CD4-positive, alpha-beta T cell treated with Interleukin-4 for 4 hours (primary cell): ENCODE data around the gene PCNT.
A peak's percentile ranks its signal among the peaks of the same experiment; 100 is the strongest.

Source experiments
- DNase-seq: peaks from one replicate; pipeline ENCODE4 v3.0.0-alpha.2; 2020

Gene PCNT, protein sequence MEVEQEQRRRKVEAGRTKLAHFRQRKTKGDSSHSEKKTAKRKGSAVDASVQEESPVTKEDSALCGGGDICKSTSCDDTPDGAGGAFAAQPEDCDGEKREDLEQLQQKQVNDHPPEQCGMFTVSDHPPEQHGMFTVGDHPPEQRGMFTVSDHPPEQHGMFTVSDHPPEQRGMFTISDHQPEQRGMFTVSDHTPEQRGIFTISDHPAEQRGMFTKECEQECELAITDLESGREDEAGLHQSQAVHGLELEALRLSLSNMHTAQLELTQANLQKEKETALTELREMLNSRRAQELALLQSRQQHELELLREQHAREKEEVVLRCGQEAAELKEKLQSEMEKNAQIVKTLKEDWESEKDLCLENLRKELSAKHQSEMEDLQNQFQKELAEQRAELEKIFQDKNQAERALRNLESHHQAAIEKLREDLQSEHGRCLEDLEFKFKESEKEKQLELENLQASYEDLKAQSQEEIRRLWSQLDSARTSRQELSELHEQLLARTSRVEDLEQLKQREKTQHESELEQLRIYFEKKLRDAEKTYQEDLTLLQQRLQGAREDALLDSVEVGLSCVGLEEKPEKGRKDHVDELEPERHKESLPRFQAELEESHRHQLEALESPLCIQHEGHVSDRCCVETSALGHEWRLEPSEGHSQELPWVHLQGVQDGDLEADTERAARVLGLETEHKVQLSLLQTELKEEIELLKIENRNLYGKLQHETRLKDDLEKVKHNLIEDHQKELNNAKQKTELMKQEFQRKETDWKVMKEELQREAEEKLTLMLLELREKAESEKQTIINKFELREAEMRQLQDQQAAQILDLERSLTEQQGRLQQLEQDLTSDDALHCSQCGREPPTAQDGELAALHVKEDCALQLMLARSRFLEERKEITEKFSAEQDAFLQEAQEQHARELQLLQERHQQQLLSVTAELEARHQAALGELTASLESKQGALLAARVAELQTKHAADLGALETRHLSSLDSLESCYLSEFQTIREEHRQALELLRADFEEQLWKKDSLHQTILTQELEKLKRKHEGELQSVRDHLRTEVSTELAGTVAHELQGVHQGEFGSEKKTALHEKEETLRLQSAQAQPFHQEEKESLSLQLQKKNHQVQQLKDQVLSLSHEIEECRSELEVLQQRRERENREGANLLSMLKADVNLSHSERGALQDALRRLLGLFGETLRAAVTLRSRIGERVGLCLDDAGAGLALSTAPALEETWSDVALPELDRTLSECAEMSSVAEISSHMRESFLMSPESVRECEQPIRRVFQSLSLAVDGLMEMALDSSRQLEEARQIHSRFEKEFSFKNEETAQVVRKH (N-terminal part only)

DNA sequence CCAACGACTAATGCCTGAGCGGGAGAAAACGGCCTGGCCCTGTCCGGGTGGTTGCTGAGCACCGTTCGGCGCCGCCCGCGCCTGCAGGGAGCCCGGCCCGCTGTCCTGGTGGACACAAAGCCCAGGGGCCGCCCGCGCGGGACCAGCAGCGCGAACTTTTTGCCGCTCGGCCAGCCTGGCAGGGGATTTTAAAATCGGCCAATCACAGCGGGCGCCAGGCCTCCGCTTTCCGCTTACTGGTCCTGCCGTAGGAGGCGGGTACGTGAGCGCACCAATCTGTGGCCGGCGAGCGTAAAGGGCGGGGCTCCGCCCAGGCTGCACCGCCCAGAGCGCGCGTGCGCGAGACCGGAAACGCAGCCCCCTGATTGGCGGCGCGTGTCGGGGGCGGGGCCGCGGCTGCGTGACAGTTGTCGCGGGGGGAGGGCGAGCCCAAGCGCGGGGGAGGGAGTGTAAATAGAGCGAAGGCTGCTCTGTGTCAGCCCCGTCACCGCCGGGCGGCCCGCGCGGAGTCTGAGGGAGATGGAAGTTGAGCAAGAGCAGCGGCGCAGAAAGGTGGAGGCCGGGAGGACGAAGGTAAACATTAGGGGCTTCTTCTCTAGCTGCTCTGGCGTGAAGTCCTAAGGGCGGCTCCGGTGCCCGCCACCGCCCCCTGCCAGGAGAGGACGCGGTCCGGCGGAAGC lies at the start of gene PCNT, which contains the start of gene C21orf58:
Gene PCNT (plus strand): TSS at position 447 of the 680 bp plus-strand sequence. CDS start 73 bp downstream, at position 520.
Gene C21orf58 (minus strand): TSS at position 161 of the 680 bp plus-strand sequence. CDS start 1,132 bp downstream, outside the sequence.
- peak; percentile 98 for DNase-seq

- DNase-seq: no peak
These were observed 49.1 kb upstream of the PCNT start for GRCh38 chr21:46274797-46275390.

DNA sequence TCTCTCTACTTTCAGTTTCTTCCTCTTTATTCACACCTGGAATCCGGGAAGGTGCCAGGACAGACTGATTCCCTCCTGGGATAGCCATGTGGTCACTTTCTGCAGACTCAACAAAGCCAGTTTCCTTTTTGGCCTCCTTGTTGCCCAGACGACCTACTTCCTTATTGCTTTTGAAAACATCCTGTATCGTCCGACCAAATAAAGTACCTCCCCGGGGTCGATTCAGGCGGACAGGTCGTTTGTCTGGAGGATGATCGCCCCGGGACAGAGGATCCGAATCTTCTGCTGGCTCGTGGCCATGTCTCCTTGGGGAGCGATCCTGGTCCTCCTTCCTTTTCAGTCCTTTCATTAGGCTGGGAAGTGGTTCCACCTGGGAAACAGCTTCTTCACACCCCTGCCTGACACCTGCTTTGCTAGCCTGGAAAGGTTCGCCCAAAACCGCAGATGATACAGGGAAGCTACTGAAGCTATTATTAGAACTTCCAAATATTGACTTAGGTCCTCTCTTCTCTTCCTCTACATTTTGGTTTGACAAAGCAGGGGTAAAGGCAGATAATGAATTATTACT lies 39.8 kb upstream of the PCNT start:
- DNase-seq: no peak

DNA sequence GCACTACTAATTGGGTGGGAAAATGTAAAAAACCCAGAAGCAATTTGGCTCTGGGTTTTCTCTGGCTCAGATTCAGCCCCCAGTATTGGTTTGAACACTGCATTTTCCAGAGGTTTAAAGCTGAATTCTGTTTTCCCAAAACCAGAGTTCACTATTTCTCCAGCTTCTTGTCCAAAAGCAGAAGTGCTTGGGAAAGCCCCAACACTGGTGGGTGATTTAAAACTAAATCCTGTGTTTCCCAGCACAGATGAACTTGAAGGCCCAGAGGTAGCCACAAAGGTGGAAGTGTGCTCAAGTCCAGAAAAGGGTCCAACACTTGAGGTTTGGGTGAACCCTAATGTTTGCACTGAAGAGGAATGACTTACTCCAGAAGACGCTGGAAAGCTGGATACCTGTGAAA lies 39.2 kb upstream of the PCNT start:
- no peak for DNase-seq

GRCh38 chr21:46285206-46285661 lies 38.7 kb upstream of the PCNT start, which contains the start of gene MCM3AP:
MCM3AP (minus strand) TSS chr21:46285611; CDS start chr21:46285286, 325 bp downstream.
- DNase-seq: no peak

DNA sequence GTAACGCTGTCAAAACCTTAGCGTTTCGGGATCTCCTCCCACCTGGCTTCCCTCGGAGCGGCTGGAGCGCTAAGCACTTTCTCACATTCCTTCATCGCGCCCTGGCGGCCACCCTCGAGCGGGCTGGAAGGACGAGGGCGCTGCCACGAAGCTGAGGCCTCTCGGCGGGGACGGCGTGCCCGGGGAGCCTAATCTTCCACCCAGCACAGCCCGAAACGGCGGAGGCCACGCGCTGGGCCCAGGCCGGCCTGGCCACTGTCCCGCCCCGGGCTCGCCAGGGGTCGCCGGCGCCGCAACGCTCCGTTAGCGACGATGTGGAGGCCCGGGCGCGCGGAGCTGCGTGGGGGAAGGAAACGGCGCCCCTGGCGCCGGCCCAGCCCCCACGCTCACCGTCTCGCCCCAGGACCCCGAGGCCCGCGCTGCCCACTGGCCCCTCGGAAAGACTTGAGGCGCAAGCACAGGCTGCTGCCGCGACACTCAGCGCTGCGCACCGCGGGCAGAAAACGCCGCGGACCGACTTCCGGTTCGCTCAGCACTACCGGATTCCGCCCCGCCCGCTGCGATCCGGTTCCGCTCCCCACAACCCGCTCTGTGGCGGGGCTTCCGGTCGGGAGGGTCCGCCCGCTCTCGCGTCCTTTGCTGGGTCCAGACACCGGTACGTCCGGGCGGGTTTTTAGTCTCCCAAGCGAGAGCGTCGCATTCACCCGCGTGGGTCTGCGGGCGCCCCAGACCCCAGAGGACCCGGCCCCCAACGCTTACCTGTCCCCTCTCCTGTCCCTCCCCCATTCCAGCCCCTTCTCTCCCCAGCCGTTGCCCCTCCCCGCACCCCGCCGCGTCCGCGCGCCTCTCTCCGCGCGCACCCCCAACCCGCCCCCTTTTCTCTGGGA lies 38.0 kb upstream of the PCNT start, which contains the start of gene YBEY:
Gene YBEY (plus strand): TSS at position 582 of the 887 bp plus-strand sequence. CDS start 572 bp downstream, outside the sequence.
- peak; percentile 82 for DNase-seq

GRCh38 chr21:46286648-46287002 lies 37.3 kb upstream of the PCNT start:
- no peak for DNase-seq

DNA sequence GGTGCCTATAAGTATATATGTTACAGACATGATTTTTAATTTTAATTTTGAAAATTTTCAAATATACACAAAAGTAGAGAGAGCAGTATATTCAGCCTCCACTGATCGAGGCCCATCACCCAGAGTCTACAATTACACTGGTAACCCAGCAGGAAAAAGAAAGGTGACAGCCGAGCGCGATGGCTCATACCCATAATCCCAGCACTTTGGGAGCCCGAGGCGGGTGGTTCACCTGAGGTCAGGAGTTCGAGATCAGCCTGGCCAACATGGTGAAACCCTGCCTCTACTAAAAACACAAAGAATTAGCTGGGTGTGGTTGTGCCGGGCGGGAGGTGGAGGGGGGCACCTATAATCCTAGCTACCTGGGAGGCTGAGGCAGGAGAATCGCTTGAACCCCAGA lies 36.4 kb upstream of the PCNT start:
- no peak for DNase-seq

DNA sequence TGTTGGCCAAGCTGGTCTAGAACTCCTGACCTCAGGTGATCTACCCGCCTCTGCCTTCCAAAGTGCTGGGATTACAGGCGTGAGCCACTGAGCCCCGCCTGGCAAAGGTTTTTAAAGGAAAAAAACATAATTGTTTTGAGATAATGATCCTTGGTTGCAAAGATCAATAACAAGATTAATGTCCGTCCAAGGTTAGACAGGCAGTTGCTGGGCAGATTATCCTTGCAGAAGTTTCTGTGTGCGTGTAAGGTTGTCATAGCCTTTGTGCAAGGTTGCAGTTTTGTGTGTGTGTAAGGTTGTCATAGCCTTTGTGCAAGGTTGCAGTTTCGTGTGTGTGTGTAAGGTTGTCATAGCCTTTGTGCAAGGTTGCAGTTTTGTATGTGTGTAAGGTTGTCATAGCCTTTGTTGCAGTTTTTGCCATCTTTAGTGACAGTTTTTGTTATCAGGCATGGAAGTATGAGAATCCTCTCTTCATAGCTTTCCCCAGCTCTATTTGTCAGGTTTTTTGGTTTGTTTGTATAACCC lies 34.2 kb upstream of the PCNT start:
- DNase-seq: no peak

- DNase-seq: no peak
These were observed 32.4 kb upstream of the PCNT start for GRCh38 chr21:46291561-46291960.

DNA sequence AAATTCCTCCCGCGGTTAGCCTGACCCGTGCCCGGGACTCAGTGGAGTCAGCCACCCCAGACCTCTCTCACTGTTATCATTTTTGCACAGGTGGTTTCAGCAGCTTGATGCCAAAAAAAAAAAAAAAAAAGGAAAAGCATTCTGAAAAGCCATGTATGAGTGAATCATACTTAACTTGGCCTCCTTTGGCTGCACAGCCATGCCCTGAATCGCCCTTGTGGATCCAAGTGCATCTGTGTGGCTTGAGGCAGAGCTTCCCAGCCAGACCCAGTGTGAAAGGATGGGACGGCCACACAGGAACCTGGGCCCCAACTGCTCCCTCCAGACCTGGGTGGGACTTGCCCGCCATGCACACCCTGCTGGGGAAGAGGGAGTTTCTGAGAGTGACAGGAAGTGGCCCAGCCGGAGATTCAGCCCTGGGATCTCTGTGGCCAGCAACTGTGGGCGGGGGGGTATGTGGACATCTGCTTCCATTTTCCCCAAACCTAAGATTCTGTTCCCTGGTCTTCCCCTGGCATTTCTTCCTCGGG lies 29.2 kb upstream of the PCNT start:
- DNase-seq: no peak

DNA sequence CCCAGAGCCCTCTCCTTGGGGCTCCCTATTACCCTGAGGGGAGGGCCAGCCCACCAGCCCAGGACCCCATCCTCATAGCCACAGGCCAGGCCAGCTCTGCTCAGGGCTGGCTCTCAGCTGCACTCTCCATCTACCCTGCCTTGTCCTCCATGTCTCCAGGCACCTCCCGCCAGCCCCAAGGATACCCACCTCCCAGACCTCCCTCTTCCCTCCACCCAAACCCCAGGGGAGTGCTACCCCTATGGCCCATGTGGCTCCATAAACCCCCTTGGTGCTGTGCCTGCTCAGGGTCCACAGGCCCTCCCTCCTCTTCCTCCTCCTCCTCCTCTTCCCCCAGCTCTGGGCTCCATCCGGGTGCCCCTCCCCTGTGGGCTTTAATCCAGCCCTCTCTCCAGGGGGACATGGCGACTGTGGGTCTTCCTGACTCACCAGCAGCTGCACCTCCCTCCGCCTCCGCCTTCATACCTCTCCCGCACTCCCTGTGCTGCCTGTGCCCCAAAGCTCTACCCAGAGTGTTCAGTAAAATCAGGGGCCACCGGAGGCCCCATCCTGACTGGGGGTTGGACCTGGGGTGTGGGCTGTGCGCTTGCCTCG lies 28.7 kb upstream of the PCNT start:
- DNase-seq: no peak

DNA sequence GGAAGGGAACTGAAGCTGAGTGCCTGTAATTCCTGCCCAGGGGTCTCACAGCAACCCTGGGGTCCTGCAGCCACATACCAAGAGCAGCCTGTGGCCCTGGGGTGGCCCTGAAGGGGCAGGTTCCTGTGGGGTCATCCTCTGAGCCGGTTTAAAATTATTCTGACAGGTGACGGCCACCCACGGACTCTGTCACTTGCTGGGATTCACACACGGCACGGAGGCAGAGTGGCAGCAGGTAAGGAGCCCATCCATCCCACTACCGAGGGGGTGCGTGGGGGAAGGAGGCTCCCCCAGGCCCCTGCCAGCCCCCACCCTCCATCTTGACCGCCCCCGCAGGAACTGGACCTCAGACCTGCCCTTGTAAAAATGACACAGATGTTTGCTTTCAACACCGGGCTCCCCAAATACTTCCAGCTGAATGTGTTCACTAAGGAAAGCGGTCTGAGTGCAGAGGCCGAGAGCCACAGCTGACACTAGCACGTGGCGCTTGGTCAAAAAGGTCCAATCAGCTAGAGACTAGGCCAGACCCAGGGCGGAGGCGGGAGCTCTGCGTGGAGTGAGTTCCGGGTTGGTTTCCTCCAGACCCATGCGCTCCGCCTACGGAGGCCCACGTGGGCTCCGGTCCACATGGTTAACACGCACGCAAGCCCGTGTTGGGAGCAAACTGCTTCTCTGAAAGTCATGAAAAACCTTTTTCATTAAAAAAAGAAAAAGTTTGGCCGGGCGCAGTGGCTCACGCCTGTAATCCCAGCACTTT lies 27.8 kb upstream of the PCNT start:
- DNase-seq: peak; percentile 23

- DNase-seq: no peak
These were observed 26.4 kb upstream of the PCNT start for GRCh38 chr21:46297338-46298271.

DNA sequence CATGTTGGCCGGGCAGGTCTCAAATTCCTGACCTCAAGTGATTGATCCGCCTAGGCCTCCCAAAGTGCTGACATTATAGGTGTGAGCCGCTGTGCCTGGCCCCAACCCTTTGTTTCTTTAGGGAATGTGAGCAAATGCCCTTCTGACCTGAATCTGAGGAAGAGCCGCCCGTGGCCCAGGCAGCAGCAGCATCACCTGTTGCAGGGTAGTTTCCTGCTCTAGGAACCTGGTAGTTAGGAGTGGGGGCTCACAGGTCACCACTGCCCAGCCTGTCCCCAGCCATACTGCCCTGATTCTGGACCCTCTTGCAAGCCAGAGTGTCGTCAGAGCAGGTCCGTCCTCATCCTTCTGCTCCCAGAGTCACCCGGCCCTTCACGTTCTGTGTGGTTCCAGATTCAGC lies 24.8 kb upstream of the PCNT start:
- no peak for DNase-seq

DNA sequence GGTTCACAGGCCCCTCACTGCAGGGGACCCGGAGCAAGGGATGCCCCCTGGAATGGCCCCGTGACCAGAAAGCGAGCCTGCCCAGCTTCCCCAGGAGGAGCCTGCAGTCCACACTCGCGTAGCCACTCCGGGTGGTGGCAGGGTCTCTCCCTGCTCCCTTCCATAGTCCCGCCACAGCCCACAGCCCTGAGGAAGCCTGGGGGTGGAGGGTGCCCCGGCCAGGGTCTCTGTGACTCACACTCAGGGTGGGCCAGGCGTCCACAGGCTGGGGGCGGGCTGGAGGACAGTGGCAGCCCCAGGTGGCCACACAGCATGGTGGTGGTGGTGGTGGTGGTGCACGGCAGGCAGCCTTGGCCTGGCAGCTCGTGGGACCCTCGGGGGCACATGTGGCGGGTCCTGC lies 22.2 kb upstream of the PCNT start:
- DNase-seq: no peak

- no peak for DNase-seq
These were observed 19.5 kb upstream of the PCNT start for GRCh38 chr21:46304437-46304836.
